HL-60 (cell line): ENCODE measurements around the gene LGR6.

ENCODE experiments used
- DNase-seq, 2 experiments: peaks; one replicate each; pipeline ENCODE4 v3.0.0-alpha.2; 2010 to 2020; ENCODE audit warnings: low read depth in 1 of 2, low spot score in 1 of 2
- H3K27ac ChIP-seq: fragments of 250-450 bp; sonication (Bioruptor Pico); replicated peaks from 2 replicates; pipeline ENCODE4 v1.5.1; 2020; ENCODE audit warnings: mild to moderate bottlenecking, moderate library complexity
- H3K27me3 ChIP-seq: fragments of 250-450 bp; sonication (Bioruptor Pico); 2 replicates; pipeline ENCODE4 v1.5.1; 2021; ENCODE audit warnings: mild to moderate bottlenecking, moderate library complexity; ENCODE audit not compliant: insufficient read depth, poor library complexity, severe bottlenecking
- H3K4me3 ChIP-seq: replicated peaks from 2 replicates; pipeline ENCODE4 v1.5.1; 2011; ENCODE audit warnings: mild to moderate bottlenecking, control low read depth, low read length; ENCODE audit not compliant: insufficient read depth
- GABPA ChIP-seq: IDR thresholded peaks from 2 replicates; pipeline ENCODE4 v1.6.1; 2012; ENCODE audit warnings: low read depth
- POLR2AphosphoS5 ChIP-seq: IDR thresholded peaks from 2 replicates; pipeline ENCODE4 v1.6.1; 2012; ENCODE audit warnings: low read depth
- SPI1 ChIP-seq: IDR thresholded peaks from 2 replicates; pipeline ENCODE4 v1.6.1; 2012; ENCODE audit warnings: low read depth, mild to moderate bottlenecking, borderline replicate concordance
- TF ChIP-seq, protein P1 (sequence below): IDR thresholded peaks from one replicate; pipeline ENCODE4 v1.5.1; 2011; ENCODE audit warnings: low read length, control low read depth, inconsistent platforms; ENCODE audit not compliant: insufficient read depth
- TF ChIP-seq, protein P2 (sequence below): IDR thresholded peaks from 2 replicates; pipeline ENCODE4 v1.6.1; 2012; ENCODE audit warnings: low read depth; ENCODE audit not compliant: insufficient replicate concordance

Gene LGR6

DNA sequence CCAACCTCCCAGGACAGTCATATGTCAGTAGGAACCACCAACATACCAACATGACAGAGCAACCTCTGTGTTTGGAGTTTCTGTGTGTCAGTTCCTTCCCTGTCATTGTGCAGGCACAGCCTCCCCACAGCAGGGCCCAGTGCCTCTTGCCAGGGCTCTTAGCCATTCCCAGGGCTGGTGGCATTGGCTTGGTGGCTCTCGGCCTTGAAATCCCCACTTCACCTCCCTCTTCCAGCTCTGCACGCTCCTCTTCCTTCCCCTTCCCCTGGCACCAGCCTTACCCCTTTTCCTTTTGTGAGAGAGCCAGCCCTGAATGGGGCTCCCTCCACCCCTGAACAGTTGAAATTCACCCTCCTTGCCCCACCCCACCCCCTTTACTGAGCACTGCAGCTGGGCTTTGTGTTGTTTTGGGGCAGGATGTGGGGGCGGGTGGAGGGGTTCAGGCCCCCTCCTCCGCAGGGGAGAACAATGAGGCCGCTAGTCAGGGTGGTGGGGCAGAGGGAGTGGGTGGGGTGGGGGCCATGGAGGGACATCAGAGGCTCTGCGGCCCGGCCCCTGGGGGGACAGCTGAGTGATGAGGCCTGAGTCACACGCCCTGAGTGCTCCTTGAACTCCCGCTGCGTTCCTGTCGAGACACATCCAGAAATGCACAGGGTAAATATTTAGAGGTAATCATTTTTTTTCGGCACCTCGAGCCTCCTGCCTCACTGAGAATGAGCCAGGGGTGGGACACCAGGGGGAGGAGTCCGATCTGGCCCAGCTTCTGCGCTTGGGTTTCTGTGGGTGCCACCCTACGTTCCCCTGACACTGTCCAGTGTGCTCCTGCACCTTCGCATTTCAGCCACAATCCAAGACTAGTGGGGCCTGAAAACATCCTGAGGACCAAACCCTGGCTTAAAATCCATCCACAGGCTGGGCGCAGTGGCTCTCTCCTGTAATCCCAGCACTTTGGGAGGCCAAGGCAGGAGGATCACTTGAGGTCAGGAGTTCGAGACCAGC is 28.6 kb downstream of the LGR6 start:
- H3K27ac ChIP-seq = no peak overlapping the region
- no peaks in the 10 kb centered on the region for H3K27me3 ChIP-seq
- DNase-seq = no peak
- H3K4me3 ChIP-seq = no peak overlapping the region
- no peak for TF ChIP-seq POLR2AphosphoS5
- TF ChIP-seq, protein P1, sequence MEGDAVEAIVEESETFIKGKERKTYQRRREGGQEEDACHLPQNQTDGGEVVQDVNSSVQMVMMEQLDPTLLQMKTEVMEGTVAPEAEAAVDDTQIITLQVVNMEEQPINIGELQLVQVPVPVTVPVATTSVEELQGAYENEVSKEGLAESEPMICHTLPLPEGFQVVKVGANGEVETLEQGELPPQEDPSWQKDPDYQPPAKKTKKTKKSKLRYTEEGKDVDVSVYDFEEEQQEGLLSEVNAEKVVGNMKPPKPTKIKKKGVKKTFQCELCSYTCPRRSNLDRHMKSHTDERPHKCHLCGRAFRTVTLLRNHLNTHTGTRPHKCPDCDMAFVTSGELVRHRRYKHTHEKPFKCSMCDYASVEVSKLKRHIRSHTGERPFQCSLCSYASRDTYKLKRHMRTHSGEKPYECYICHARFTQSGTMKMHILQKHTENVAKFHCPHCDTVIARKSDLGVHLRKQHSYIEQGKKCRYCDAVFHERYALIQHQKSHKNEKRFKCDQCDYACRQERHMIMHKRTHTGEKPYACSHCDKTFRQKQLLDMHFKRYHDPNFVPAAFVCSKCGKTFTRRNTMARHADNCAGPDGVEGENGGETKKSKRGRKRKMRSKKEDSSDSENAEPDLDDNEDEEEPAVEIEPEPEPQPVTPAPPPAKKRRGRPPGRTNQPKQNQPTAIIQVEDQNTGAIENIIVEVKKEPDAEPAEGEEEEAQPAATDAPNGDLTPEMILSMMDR = no peak
- no peak for TF ChIP-seq GABPA
- no peak for TF ChIP-seq SPI1
- TF ChIP-seq, protein P2, sequence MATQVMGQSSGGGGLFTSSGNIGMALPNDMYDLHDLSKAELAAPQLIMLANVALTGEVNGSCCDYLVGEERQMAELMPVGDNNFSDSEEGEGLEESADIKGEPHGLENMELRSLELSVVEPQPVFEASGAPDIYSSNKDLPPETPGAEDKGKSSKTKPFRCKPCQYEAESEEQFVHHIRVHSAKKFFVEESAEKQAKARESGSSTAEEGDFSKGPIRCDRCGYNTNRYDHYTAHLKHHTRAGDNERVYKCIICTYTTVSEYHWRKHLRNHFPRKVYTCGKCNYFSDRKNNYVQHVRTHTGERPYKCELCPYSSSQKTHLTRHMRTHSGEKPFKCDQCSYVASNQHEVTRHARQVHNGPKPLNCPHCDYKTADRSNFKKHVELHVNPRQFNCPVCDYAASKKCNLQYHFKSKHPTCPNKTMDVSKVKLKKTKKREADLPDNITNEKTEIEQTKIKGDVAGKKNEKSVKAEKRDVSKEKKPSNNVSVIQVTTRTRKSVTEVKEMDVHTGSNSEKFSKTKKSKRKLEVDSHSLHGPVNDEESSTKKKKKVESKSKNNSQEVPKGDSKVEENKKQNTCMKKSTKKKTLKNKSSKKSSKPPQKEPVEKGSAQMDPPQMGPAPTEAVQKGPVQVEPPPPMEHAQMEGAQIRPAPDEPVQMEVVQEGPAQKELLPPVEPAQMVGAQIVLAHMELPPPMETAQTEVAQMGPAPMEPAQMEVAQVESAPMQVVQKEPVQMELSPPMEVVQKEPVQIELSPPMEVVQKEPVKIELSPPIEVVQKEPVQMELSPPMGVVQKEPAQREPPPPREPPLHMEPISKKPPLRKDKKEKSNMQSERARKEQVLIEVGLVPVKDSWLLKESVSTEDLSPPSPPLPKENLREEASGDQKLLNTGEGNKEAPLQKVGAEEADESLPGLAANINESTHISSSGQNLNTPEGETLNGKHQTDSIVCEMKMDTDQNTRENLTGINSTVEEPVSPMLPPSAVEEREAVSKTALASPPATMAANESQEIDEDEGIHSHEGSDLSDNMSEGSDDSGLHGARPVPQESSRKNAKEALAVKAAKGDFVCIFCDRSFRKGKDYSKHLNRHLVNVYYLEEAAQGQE = no peak

DNA sequence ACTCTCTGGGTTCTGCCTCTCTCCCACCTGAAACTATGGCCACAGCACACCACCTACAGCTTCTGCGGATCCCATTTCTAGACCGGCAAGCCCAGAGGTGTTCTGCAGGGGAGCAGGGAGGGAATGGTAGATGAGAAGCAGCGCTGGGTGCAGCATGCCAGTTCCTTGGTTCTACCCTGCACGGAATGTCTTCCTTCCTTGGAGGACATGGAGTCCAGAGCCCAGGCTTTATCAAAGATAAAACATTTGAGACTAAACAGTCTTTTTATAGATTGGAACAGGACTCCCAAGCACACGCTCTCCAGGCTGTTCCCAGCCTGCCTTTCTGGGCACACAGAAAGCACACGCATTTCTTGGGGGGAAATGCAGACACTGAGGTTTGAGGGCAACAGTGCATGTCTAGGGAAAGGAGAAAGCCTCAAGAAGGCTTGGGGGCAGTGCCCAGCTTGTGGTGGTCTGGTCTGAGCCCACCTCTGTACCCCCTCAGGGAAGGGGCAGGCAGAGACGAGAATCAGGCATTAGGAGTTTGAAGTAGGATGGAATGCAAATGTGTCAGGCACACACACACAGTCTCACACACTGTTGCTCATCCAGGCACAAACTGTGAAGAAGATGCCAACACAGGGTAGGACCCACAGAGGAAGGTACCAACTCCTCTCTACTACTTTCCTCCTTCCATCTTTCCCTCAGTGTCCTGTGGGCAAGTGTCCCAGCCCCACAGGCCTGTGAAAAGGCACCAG is 29.7 kb downstream of the LGR6 start:
- Histone ChIP-seq H3K4me3 (no peak overlapping the region), H3K27ac (no peak overlapping the region), H3K27me3 (peaks cover under 1% of the 10 kb centered on the region)
- DNase-seq = no peak
- TF ChIP-seq SPI1 = no peak
- no peak for TF ChIP-seq POLR2AphosphoS5
- TF ChIP-seq, protein P2 = no peak
- no peak for TF ChIP-seq GABPA
- TF ChIP-seq, protein P1 = no peak

DNA sequence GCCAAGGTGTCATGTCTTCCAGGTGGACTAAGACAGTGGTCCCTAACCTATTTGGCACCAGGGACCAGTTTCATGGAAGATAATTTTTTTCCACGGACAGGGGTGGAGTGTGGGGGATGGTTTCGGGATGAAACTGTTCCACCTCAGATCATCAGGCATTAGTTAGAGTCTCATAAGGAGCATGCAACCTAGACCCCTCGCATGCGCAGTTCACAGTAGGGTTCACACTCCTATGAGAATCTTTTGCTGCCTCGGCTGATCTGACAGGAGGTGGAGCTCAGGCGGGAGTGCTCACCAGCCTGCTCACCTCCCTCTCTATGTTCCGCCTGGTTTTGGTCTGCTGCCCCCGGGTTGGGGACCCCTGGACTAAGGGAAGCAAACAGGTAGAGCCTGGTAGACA is 30.9 kb downstream of the LGR6 start:
- DNase-seq = no peak
- TF ChIP-seq, protein P1 = no peak
- TF ChIP-seq GABPA (no peak), SPI1 (no peak), POLR2AphosphoS5 (no peak)
- TF ChIP-seq, protein P2 = no peak
- H3K27ac ChIP-seq = no peak overlapping the region
- no peak overlapping the region for H3K4me3 ChIP-seq
- H3K27me3 ChIP-seq = peaks cover 6% of the 10 kb centered on the region
